GM19372 (cell line): ENCODE results near the gene HAPLN3.
"Not testable (repeated sequence)": the region's sequence is repeated elsewhere in the genome, so short reads cannot be mapped to it uniquely, and the experiment has no call there.

Source experiments
- ATAC-seq: cut with Tn5 transposase; IDR thresholded peaks from one replicate; pipeline ENCODE4 v1.9.1; 2021; ENCODE audit warnings: mild to moderate bottlenecking, low read depth, moderate library complexity; ENCODE audit not compliant: unreplicated experiment

The HAPLN3 gene

DNA sequence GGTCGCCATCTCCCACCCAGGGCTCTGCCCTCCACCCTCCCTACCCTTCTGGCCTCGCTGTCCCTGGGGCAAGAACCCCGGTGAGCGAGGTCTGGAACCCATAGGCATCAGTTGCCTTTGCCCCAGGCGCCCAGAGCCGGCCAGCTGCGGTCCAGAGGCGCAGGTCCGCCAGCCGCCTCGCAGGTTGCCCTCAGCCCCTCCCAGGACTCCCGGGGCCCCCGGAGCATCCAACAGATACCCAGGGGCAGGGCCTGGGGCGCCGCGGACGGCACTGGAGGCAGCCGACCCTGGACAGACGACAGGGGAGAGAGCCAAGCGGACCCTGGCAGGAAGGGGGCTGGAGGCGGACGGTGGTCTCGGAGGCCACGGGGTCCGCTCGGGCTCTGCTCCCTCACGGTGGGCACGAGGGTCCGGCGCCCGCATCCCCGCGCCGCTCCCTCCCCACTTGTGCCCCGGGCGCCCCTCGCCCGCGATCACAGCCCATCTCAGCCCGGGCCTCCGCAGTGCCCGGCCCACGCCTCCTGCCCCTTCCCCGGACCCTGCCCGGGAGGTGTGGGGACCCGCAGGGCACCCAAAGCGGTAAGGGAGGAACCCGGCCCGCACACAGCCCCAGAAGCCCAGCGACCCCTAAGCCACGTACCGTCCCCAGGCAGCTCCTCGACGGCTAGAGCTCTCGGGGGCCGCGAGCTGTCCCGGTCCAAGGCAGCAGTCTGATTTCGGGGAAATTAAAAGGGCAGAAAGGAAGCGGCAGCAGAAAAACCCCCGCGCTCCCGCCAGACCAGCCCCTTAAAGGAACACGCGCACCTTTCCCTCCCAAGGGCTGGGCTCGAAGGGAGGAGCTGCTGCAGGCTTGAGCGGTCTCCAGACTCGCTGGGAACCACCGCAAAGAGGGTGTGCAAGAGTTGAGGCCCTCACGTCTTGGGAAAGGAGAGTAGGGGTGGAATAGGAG, at the start of gene HAPLN3:
TSS of gene HAPLN3 (minus strand) at position 726 of the 949 bp plus-strand sequence. CDS start 8,246 bp downstream, outside the sequence.
- peak; percentile 46 for ATAC-seq

GRCh38 chr15:88940110-88940675, 44.8 kb upstream of the HAPLN3 start:
- ATAC-seq: no peak

- no peak for ATAC-seq
These were observed 44.1 kb upstream of the HAPLN3 start for GRCh38 chr15:88939486-88939806.

- no peak for ATAC-seq
These were observed 43.6 kb upstream of the HAPLN3 start for GRCh38 chr15:88938802-88939485.

GRCh38 chr15:88934449-88934848, 39.1 kb upstream of the HAPLN3 start:
- not testable (repeated sequence) for ATAC-seq

DNA sequence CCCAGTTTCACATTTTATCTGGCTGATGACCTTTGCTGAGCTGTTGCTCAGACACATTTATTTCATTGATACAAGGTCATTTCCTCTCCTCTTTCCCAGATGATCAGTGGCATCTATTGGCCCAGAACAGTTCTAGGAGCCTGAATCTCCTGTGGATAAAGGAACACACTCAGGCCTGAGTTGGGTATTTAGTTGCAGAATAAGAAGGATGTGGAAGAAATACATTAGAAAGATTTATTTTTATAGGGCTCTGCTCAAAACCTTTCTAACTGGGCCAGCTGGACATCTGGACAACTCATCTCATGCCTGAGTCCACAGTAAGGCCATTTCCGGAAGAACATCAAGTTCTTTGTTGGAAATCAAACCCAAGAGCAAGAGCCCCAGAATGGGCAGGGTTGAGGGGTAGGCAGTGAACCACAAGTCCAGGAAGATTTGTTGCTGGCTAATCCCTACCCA, 37.6 kb upstream of the HAPLN3 start:
- no peak for ATAC-seq

GRCh38 chr15:88932271-88932874, 37.0 kb upstream of the HAPLN3 start:
- ATAC-seq: no peak

DNA sequence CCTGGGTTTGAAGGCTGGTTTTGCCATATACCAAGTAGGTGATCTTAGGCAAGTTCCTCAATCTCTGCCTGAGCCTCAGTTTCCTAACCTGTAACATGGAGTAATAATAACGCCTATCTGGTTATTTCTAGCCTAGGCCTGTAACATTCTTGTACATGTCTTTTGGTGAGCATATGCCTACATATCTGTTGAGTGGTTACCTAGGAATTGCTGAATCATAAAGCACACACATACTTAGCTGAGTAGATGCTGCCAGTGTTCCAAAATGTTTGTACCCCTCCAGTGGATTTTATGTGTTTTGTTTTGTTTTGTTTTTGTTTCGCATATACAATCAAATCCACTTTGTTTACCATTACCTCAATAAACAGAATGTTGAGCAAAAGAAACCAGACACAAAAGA, 35.2 kb upstream of the HAPLN3 start:
- no peak for ATAC-seq

GRCh38 chr15:88929358-88930098, 34.2 kb upstream of the HAPLN3 start:
- ATAC-seq: not testable (repeated sequence)

GRCh38 chr15:88928192-88928591, 32.8 kb upstream of the HAPLN3 start:
- ATAC-seq: not testable (repeated sequence)

GRCh38 chr15:88925648-88926047, 30.3 kb upstream of the HAPLN3 start:
- ATAC-seq: not testable (repeated sequence)

GRCh38 chr15:88920892-88921435, 25.6 kb upstream of the HAPLN3 start:
- not testable (repeated sequence) for ATAC-seq

DNA sequence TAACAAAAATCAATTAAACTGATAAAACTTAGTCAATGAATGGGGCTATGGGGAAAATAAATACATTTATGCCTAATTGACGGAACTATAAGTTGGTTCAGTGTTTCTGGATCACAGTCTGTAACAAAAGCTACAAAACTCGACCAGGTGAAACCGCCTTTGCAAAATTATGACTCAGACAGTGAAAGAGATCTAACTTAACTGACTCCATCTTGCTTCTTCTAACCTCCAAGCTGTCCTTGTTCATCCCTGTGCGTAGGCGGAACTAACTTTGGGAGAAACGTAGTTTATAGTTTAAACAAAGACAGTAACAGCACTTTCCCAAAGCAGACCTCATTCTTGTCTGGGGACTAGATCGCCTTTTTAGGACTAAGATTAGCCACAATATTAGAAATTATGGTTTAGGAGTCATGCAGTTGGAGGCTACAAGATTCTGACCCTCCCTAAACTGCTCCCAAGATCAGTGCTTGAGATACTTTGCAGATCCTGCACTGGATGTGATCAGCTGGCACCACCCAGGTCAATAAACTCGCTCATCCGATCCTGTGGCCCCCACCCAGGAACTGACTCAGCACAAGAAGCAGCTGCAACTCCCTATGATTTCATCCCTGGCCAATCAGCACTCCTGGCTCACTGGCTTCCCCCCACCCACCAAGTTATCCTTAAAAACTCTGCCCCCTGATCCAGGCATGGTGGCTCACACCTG, 25.0 kb upstream of the HAPLN3 start:
- no peak for ATAC-seq

- ATAC-seq: no peak
These were observed 23.4 kb upstream of the HAPLN3 start for GRCh38 chr15:88918738-88919137.

DNA sequence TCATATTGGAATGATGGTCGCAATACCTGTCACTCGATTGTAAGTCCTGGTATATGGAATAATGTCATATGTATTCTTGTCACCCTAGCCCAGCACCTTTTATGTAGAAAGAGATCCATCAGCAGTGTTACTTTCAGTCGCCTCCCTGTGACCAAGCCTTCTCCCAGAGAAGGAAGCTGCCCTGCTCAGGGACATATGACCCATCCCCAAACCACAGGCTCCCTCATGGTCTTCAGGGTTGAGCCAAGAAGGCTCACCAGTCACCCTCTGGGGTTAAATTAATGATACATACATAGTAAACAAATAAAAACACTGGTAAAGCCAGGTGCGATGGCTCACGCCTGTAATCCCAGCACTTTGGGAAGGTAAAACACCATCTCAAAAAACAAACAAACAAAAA, 22.4 kb upstream of the HAPLN3 start:
- ATAC-seq: no peak

DNA sequence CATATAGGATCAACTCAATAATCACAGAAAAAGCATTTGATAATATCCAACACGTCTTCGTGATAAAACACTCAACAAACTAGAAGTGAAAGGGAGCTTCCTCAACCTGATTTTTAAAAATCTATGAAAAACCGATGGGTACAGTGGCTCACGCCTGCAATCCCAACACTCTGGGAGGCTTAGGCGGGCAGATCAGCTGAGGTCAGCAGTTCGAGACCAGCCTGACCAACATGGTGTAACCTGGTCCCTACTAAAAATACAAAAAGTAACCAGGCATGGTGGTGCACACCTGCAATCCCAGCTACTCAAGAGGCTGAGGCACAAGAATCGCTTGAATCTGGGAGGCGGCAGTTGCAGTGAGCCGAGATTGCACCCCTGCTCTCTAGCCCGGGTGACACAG, 20.0 kb upstream of the HAPLN3 start:
- no peak for ATAC-seq

DNA sequence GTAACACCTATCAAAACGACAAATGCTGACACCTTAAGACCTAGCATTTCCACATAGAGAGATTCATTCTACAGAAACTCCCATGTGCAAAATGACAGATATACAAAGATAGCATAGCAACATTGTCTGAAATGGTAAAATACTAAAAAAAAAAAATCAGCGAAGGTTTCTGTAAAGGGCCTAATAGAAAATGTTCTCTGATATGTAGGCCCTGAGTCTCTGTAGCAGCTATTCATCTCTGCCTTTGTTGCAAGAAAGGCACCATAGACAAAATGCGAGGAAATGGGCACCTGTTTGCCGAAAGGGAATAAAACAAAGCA, 18.5 kb upstream of the HAPLN3 start:
- no peak for ATAC-seq

- ATAC-seq: peak; percentile 85
These were observed 17.9 kb upstream of the HAPLN3 start, which contains the start of gene MFGE8 for GRCh38 chr15:88913017-88913849. MFGE8 (minus strand) TSS chr15:88913379; CDS start chr15:88913319, 60 bp downstream.
